ENCODE results near the gene GATA3. TPM values are rescaled to one million over a fixed set of nuclear protein-coding genes. Genes with fewer than 3 reads are reported as not detected.

The GATA3 gene
- total RNA-seq, 2 donors from 2014 or later, result 7.6 to 10.9 TPM

GRCh38 chr10:8070440-8070839, 16.0 kb downstream of the GATA3 start:
- DNase-seq (ENCODE audit: low spot score) (no peak), ATAC-seq (no peak)
- no peaks in the 10 kb centered on the region for H3K27me3 Mint-ChIP-seq
- H3K4me3 Mint-ChIP-seq, result no peak overlapping the region
- peaks cover 51 to 53% of the 10 kb centered on the region in 2 donors for H3K4me1 Mint-ChIP-seq (ENCODE audit: low read depth in 2 of 2)
- peaks cover 51% of the 10 kb centered on the region for H3K36me3 Mint-ChIP-seq
- peak overlapping the region in 1 of 2 donors; percentile 12 for H3K27ac Mint-ChIP-seq
- no peaks in the 10 kb centered on the region for H3K9me3 Mint-ChIP-seq

GRCh38 chr10:8071006-8071405, 16.5 kb downstream of the GATA3 start:
- H3K27me3 Mint-ChIP-seq, result no peaks in the 10 kb centered on the region
- H3K36me3 Mint-ChIP-seq, result peaks cover 46% of the 10 kb centered on the region
- H3K4me3 Mint-ChIP-seq, result no peak overlapping the region
- H3K4me1 Mint-ChIP-seq (ENCODE audit: low read depth in 2 of 2), result peaks cover 47% of the 10 kb centered on the region in 2 donors
- H3K9me3 Mint-ChIP-seq, result no peaks in the 10 kb centered on the region
- peak overlapping the region in 1 of 2 donors; percentile 12 for H3K27ac Mint-ChIP-seq
- DNase-seq (ENCODE audit: low spot score) (no peak), ATAC-seq (no peak)

- Mint-ChIP-seq H3K4me1 (ENCODE audit: low read depth in 2 of 2) (peaks cover 41% of the 10 kb centered on the region in 2 donors), H3K9me3 (no peaks in the 10 kb centered on the region), H3K4me3 (no peak overlapping the region), H3K27ac (peak overlapping the region in 1 of 2 donors; percentile 15), H3K27me3 (no peaks in the 10 kb centered on the region), H3K36me3 (peaks cover 39% of the 10 kb centered on the region)
- DNase-seq (ENCODE audit: low spot score), result no peak
- no peak for ATAC-seq
Measured at GRCh38 chr10:8071666-8072065, 17.2 kb downstream of the GATA3 start.

GRCh38 chr10:8072211-8072610, 17.7 kb downstream of the GATA3 start:
- Mint-ChIP-seq H3K4me3 (peak overlapping the region; percentile 4), H3K27me3 (no peaks in the 10 kb centered on the region), H3K27ac (peak overlapping the region; percentile 2 to 15), H3K36me3 (peaks cover 34% of the 10 kb centered on the region), H3K4me1 (ENCODE audit: low read depth in 2 of 2) (peaks cover 36 to 38% of the 10 kb centered on the region in 2 donors), H3K9me3 (no peaks in the 10 kb centered on the region)
- no peak for ATAC-seq
- DNase-seq (ENCODE audit: low spot score), result no peak

- Mint-ChIP-seq H3K9me3 (no peaks in the 10 kb centered on the region), H3K27ac (no peak overlapping the region), H3K36me3 (peaks cover 31% of the 10 kb centered on the region), H3K4me1 (ENCODE audit: low read depth in 2 of 2) (peaks cover 28 to 35% of the 10 kb centered on the region in 2 donors), H3K27me3 (no peaks in the 10 kb centered on the region), H3K4me3 (peak overlapping the region; percentile 30)
- no peak for DNase-seq (ENCODE audit: low spot score)
- no peak for ATAC-seq
Measured at GRCh38 chr10:8073691-8074416, 19.4 kb downstream of the GATA3 start.

- no peaks in the 10 kb centered on the region for H3K27me3 Mint-ChIP-seq
- ATAC-seq, result no peak
- no peak overlapping the region for H3K4me3 Mint-ChIP-seq
- H3K27ac Mint-ChIP-seq, result no peak overlapping the region
- no peaks in the 10 kb centered on the region for H3K9me3 Mint-ChIP-seq
- peaks cover 21 to 28% of the 10 kb centered on the region in 2 donors for H3K4me1 Mint-ChIP-seq (ENCODE audit: low read depth in 2 of 2)
- H3K36me3 Mint-ChIP-seq, result peaks cover 24% of the 10 kb centered on the region
- DNase-seq (ENCODE audit: low spot score), result no peak
Measured at GRCh38 chr10:8074881-8075280, 20.4 kb downstream of the GATA3 start.

- no peak overlapping the region for H3K27ac Mint-ChIP-seq
- peaks cover 18% of the 10 kb centered on the region for H3K36me3 Mint-ChIP-seq
- no peak overlapping the region for H3K4me3 Mint-ChIP-seq
- H3K27me3 Mint-ChIP-seq, result no peaks in the 10 kb centered on the region
- no peaks in the 10 kb centered on the region for H3K9me3 Mint-ChIP-seq
- DNase-seq (ENCODE audit: low spot score) (no peak), ATAC-seq (no peak)
- peaks cover 18 to 26% of the 10 kb centered on the region in 2 donors for H3K4me1 Mint-ChIP-seq (ENCODE audit: low read depth in 2 of 2)
Measured at GRCh38 chr10:8075282-8076260, 21.1 kb downstream of the GATA3 start.

- no peaks in the 10 kb centered on the region for H3K27me3 Mint-ChIP-seq
- ATAC-seq (no peak), DNase-seq (ENCODE audit: low spot score) (no peak)
- no peaks in the 10 kb centered on the region for H3K9me3 Mint-ChIP-seq
- H3K4me3 Mint-ChIP-seq, result no peak overlapping the region
- no peak overlapping the region for H3K27ac Mint-ChIP-seq
- H3K36me3 Mint-ChIP-seq, result peaks cover 12% of the 10 kb centered on the region
- peaks cover 14 to 17% of the 10 kb centered on the region in 2 donors for H3K4me1 Mint-ChIP-seq (ENCODE audit: low read depth in 2 of 2)
Measured at GRCh38 chr10:8076933-8077332, 22.4 kb downstream of the GATA3 start.

GRCh38 chr10:8078027-8078426, 23.5 kb downstream of the GATA3 start:
- Mint-ChIP-seq H3K27me3 (no peaks in the 10 kb centered on the region), H3K36me3 (peaks cover 6% of the 10 kb centered on the region), H3K4me3 (no peak overlapping the region), H3K27ac (no peak overlapping the region), H3K9me3 (no peaks in the 10 kb centered on the region), H3K4me1 (ENCODE audit: low read depth in 2 of 2) (peaks cover 9 to 10% of the 10 kb centered on the region in 2 donors)
- DNase-seq (ENCODE audit: low spot score) (no peak), ATAC-seq (no peak)

- no peaks in the 10 kb centered on the region for H3K9me3 Mint-ChIP-seq
- H3K4me1 Mint-ChIP-seq (ENCODE audit: low read depth in 2 of 2), result peaks cover 2% of the 10 kb centered on the region in 2 donors
- no peaks in the 10 kb centered on the region for H3K27me3 Mint-ChIP-seq
- DNase-seq (ENCODE audit: low spot score), result no peak
- peaks cover under 1% of the 10 kb centered on the region for H3K36me3 Mint-ChIP-seq
- H3K4me3 Mint-ChIP-seq, result no peak overlapping the region
- H3K27ac Mint-ChIP-seq, result no peak overlapping the region
- ATAC-seq, result no peak
Measured at GRCh38 chr10:8079126-8079525, 24.6 kb downstream of the GATA3 start.

- DNase-seq (ENCODE audit: low spot score), result no peak
- Mint-ChIP-seq H3K4me1 (ENCODE audit: low read depth in 2 of 2) (peaks cover 4 to 11% of the 10 kb centered on the region in 2 donors), H3K4me3 (no peak overlapping the region), H3K36me3 (no peaks in the 10 kb centered on the region), H3K27ac (no peak overlapping the region), H3K9me3 (no peaks in the 10 kb centered on the region), H3K27me3 (no peaks in the 10 kb centered on the region)
- ATAC-seq, result no peak
Measured at GRCh38 chr10:8084799-8085198, 30.3 kb downstream of the GATA3 start.

GRCh38 chr10:8085251-8085650, 30.8 kb downstream of the GATA3 start:
- no peak for DNase-seq (ENCODE audit: low spot score)
- H3K9me3 Mint-ChIP-seq, result no peaks in the 10 kb centered on the region
- no peaks in the 10 kb centered on the region for H3K27me3 Mint-ChIP-seq
- no peaks in the 10 kb centered on the region for H3K36me3 Mint-ChIP-seq
- no peak overlapping the region for H3K4me3 Mint-ChIP-seq
- peaks cover 4 to 12% of the 10 kb centered on the region in 2 donors for H3K4me1 Mint-ChIP-seq (ENCODE audit: low read depth in 2 of 2)
- H3K27ac Mint-ChIP-seq, result no peak overlapping the region
- ATAC-seq, result no peak

GRCh38 chr10:8086315-8086714, 31.8 kb downstream of the GATA3 start:
- Mint-ChIP-seq H3K9me3 (no peaks in the 10 kb centered on the region), H3K4me3 (no peak overlapping the region), H3K4me1 (ENCODE audit: low read depth in 2 of 2) (peaks cover 4 to 16% of the 10 kb centered on the region in 2 donors), H3K27me3 (no peaks in the 10 kb centered on the region), H3K36me3 (no peaks in the 10 kb centered on the region), H3K27ac (no peak overlapping the region)
- ATAC-seq, result no peak
- no peak for DNase-seq (ENCODE audit: low spot score)

GRCh38 chr10:8088504-8088903, 34.0 kb downstream of the GATA3 start:
- no peak overlapping the region for H3K27ac Mint-ChIP-seq
- H3K4me1 Mint-ChIP-seq (ENCODE audit: low read depth in 2 of 2), result peaks cover 5 to 16% of the 10 kb centered on the region in 2 donors
- no peak overlapping the region for H3K4me3 Mint-ChIP-seq
- H3K27me3 Mint-ChIP-seq, result no peaks in the 10 kb centered on the region
- DNase-seq (ENCODE audit: low spot score) (peak; percentile 69), ATAC-seq (peak; percentile 92 to 94)
- no peaks in the 10 kb centered on the region for H3K36me3 Mint-ChIP-seq
- no peaks in the 10 kb centered on the region for H3K9me3 Mint-ChIP-seq
